ENCODE measurements around the gene FBXW4. TPM values are rescaled to one million over a fixed set of nuclear protein-coding genes. Genes with fewer than 3 reads are reported as not detected.

The FBXW4 gene
- total RNA-seq, 2 donors from 2014 or later: 61.3 to 92.2 TPM

GRCh38 chr10:101655570-101655969 is 39.4 kb downstream of the FBXW4 start:
- 70% methylated on average over 6 of the region's 6 CpGs for WGBS
- intact Hi-C loops (cut with DNase I): no loop called here
- no peak overlapping the region for H3K27ac ChIP-seq
- no peaks in the 10 kb centered on the region for H3K36me3 ChIP-seq
- H3K4me3 ChIP-seq: no peak overlapping the region
- DNase-seq (ENCODE audit: low spot score): no peak
- no peaks in the 10 kb centered on the region for H3K4me1 ChIP-seq (replicated peaks)
- no peaks in the 10 kb centered on the region for H3K9me3 ChIP-seq
- TF ChIP-seq POLR2A (IDR thresholded peaks at IDR 0.05) (no peak), POLR2AphosphoS5 (IDR thresholded peaks at IDR 0.05) (no peak)
- TF ChIP-seq, protein P1, sequence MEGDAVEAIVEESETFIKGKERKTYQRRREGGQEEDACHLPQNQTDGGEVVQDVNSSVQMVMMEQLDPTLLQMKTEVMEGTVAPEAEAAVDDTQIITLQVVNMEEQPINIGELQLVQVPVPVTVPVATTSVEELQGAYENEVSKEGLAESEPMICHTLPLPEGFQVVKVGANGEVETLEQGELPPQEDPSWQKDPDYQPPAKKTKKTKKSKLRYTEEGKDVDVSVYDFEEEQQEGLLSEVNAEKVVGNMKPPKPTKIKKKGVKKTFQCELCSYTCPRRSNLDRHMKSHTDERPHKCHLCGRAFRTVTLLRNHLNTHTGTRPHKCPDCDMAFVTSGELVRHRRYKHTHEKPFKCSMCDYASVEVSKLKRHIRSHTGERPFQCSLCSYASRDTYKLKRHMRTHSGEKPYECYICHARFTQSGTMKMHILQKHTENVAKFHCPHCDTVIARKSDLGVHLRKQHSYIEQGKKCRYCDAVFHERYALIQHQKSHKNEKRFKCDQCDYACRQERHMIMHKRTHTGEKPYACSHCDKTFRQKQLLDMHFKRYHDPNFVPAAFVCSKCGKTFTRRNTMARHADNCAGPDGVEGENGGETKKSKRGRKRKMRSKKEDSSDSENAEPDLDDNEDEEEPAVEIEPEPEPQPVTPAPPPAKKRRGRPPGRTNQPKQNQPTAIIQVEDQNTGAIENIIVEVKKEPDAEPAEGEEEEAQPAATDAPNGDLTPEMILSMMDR (IDR thresholded peaks at IDR 0.05): no peak
- no peaks in the 10 kb centered on the region for H3K27me3 ChIP-seq (replicated peaks; ENCODE audit: insufficient read depth)

- Histone ChIP-seq H3K27ac (no peak overlapping the region), H3K36me3 (no peaks in the 10 kb centered on the region), H3K27me3 (replicated peaks; ENCODE audit: insufficient read depth) (no peaks in the 10 kb centered on the region), H3K4me1 (replicated peaks) (no peaks in the 10 kb centered on the region), H3K9me3 (no peaks in the 10 kb centered on the region), H3K4me3 (no peak overlapping the region)
- 87% methylated on average over 8 of the region's 8 CpGs for WGBS
- no peak for DNase-seq (ENCODE audit: low spot score)
- intact Hi-C loops (cut with DNase I): no loop called here
- TF ChIP-seq, protein P1 (IDR thresholded peaks at IDR 0.05): no peak
- no peak for TF ChIP-seq POLR2AphosphoS5 (IDR thresholded peaks at IDR 0.05)
- no peak for TF ChIP-seq POLR2A (IDR thresholded peaks at IDR 0.05)
Observed at GRCh38 chr10:101653536-101653935, 41.4 kb downstream of the FBXW4 start.

DNA sequence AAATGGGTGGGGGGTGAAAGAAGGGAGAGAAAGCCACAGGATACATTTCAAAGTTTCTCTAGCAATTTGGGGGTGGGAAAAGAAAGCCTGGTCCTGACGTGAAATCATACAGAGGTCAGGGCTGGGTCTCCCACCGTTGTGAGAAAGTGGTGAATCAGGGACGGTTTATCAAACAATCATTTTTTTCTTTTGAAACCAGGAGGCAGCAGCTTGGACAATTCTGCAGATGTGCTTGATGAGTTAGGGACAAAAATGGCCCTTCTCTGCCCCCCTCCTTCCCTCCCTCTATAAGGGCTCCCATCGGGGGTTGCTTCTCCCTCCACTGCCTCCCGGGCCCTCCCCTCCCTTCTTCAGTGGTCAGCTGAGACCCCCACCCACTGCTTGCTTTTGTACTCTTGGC is 43.6 kb downstream of the FBXW4 start:
- DNase-seq (ENCODE audit: low spot score): no peak
- intact Hi-C loops (cut with DNase I): no loop called here
- Histone ChIP-seq H3K4me3 (no peak overlapping the region), H3K36me3 (no peaks in the 10 kb centered on the region), H3K9me3 (no peaks in the 10 kb centered on the region), H3K27me3 (replicated peaks; ENCODE audit: insufficient read depth) (no peaks in the 10 kb centered on the region), H3K27ac (no peak overlapping the region), H3K4me1 (replicated peaks) (no peaks in the 10 kb centered on the region)
- TF ChIP-seq, protein P1 (IDR thresholded peaks at IDR 0.05): no peak
- 75% methylated on average over 5 of the region's 5 CpGs for WGBS

- no peak overlapping the region for H3K27ac ChIP-seq
- no peak for TF ChIP-seq POLR2AphosphoS5 (IDR thresholded peaks at IDR 0.05)
- TF ChIP-seq POLR2A (IDR thresholded peaks at IDR 0.05): no peak
- TF ChIP-seq, protein P1 (IDR thresholded peaks at IDR 0.05): no peak
- H3K36me3 ChIP-seq: no peaks in the 10 kb centered on the region
- no peaks in the 10 kb centered on the region for H3K9me3 ChIP-seq
- WGBS: 83% methylated on average over 15 of the region's 15 CpGs
- DNase-seq (ENCODE audit: low spot score): no peak
- no peak overlapping the region for H3K4me3 ChIP-seq
- intact Hi-C loops (cut with DNase I): no loop called here
- H3K27me3 ChIP-seq (replicated peaks; ENCODE audit: insufficient read depth): no peaks in the 10 kb centered on the region
- H3K4me1 ChIP-seq (replicated peaks): no peaks in the 10 kb centered on the region
Observed at GRCh38 chr10:101650863-101651262, 44.1 kb downstream of the FBXW4 start.

GRCh38 chr10:101649525-101650085 is 45.4 kb downstream of the FBXW4 start:
- intact Hi-C loops (cut with DNase I): no loop called here
- Histone ChIP-seq H3K4me3 (no peak overlapping the region), H3K27ac (no peak overlapping the region), H3K27me3 (replicated peaks; ENCODE audit: insufficient read depth) (no peaks in the 10 kb centered on the region), H3K4me1 (replicated peaks) (no peaks in the 10 kb centered on the region), H3K9me3 (no peaks in the 10 kb centered on the region), H3K36me3 (no peaks in the 10 kb centered on the region)
- DNase-seq (ENCODE audit: low spot score): no peak
- TF ChIP-seq POLR2AphosphoS5 (IDR thresholded peaks at IDR 0.05) (no peak), POLR2A (IDR thresholded peaks at IDR 0.05) (no peak)
- TF ChIP-seq, protein P1 (IDR thresholded peaks at IDR 0.05): no peak
- WGBS: 86% methylated on average over 5 of the region's 5 CpGs

All from prostate gland (tissue), 2 donors.